Measurements from ENCODE around the gene APBA1.

The APBA1 gene

GRCh38 chr9:69397384-69398214 lies 274.6 kb downstream of the APBA1 start:
- no peak for TF ChIP-seq CTCF (IDR thresholded peaks at IDR 0.05)

- TF ChIP-seq CTCF (IDR thresholded peaks at IDR 0.05), result no peak
Observed at GRCh38 chr9:69396759-69397158, 275.4 kb downstream of the APBA1 start.

- no peak for TF ChIP-seq CTCF (IDR thresholded peaks at IDR 0.05)
Observed at GRCh38 chr9:69395718-69396117, 276.5 kb downstream of the APBA1 start.

DNA sequence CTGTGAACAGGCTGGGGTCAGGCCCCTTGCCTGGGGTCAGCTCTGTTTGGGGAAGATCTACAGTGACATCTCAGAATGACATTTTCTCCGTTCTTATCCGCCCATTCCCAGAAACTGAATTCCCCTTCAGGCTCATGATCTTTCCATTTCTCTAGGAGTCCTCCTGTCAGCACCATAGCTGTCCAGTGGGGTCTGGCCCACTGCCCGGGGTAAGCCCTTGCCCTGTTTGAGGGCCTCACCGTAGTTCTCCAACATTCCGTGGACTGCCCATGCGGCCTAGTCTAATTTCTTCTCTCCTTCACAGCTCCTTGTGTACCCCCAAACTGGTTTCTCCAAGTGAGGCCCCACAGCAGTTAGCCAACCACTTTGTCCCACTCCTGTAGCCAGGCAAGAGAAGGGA lies 278.7 kb downstream of the APBA1 start:
- no peak for TF ChIP-seq CTCF (IDR thresholded peaks at IDR 0.05)

GRCh38 chr9:69392826-69393225 lies 279.3 kb downstream of the APBA1 start:
- TF ChIP-seq CTCF (IDR thresholded peaks at IDR 0.05), result no peak

DNA sequence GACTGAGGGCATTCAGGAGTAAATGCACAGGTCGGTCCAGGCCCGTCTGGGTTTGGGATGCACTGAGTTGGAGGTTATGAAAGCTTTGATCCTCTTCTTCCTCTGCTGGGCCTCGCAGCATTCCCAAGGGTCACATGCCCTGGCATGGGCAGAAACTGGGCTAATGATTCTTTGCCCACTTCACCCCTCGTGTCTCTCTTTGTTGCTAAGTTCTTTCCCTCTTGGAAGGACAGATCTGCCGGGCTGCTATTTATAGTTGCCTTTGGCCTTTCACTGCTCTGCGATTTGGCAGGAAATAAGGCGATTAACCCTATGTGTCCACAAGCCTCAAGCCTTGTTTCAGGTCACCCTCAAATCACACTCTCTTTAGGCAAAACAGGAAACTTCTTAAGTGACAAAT lies 280.2 kb downstream of the APBA1 start:
- no peak for TF ChIP-seq CTCF (IDR thresholded peaks at IDR 0.05)

DNA sequence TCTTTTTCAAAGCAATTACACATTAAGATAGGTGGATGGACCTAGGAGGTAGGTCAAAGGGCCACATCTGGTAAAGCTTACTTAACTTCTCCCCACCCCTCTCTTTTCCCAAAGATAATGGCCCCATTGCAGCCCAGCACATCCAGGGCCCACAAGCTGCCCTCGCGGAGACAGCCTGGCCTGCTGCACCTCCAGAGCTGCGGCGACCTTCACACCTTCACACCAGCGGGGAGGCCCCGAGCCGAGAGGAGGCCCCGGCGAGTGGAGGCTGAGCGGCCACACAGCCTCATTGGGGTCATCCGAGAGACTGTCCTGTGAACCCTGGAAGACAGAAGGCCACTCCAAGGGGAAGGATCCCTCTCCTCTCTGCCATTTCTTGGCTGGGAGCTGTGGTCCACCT lies 280.7 kb downstream of the APBA1 start:
- TF ChIP-seq CTCF (IDR thresholded peaks at IDR 0.05), result no peak
